SW480 (cell line): ENCODE measurements around the gene ATP5F1D.

Source experiments
- DNase-seq: peaks from one replicate; pipeline ENCODE4 v3.0.0-alpha.2; 2016; ENCODE audit warnings: low spot score

The ATP5F1D gene

GRCh38 chr19:1248139-1248785, 6.7 kb downstream of the ATP5F1D start, which contains the start of gene MIDN:
MIDN (plus strand) TSS chr19:1248583; CDS start chr19:1250297, 1,714 bp downstream.
- peak; percentile 69 for DNase-seq

DNA sequence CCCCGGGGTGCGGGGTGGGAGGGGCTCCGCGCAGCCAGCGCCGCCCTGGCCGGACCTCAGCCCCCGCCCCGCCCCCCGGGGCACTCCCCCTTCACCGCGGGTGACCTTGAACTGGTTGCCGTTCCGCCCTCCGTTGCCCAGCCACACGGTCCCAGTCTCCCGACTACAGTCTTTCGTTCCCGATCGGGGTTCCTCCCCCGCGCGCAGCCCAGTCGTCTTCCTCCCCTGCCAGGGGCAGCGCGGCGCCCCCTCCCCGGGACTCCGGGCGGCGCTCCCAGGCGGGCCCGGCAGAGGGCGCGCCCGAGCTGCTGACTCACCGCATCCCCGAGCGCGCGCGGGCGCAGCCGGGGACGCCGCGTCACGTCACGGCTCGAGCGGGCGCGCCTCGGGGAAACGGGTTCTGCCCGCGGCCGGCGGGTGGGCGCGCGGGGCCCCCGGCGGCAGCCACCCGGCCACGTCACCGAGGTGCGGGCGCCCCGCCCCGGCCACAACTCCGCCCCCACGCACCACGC, 7.3 kb downstream of the ATP5F1D start:
- DNase-seq, result no peak

GRCh38 chr19:1249298-1249989, 7.9 kb downstream of the ATP5F1D start:
- peak; percentile 83 for DNase-seq

DNA sequence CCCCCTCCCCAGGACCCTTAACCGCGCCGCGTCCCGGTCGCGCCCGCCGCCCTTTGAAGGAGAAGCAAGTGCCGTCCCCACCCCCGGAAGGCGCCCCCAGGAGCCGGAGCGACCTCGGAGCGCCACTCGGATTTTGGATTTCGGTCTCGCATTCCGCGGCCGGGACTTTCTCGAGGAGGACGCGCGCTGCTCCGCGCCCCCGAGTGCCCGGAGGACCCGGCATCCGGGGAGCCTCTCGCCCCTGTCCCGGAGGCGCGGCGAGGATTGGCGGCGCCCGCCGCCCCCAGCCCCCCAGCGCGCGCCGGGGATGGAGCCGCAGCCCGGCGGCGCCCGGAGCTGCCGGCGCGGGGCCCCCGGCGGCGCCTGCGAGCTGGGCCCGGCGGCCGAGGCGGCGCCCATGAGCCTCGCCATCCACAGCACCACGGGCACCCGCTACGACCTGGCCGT, 8.5 kb downstream of the ATP5F1D start:
- no peak for DNase-seq

- DNase-seq, result no peak
Observed at GRCh38 chr19:1250437-1251260, 9.1 kb downstream of the ATP5F1D start.

DNA sequence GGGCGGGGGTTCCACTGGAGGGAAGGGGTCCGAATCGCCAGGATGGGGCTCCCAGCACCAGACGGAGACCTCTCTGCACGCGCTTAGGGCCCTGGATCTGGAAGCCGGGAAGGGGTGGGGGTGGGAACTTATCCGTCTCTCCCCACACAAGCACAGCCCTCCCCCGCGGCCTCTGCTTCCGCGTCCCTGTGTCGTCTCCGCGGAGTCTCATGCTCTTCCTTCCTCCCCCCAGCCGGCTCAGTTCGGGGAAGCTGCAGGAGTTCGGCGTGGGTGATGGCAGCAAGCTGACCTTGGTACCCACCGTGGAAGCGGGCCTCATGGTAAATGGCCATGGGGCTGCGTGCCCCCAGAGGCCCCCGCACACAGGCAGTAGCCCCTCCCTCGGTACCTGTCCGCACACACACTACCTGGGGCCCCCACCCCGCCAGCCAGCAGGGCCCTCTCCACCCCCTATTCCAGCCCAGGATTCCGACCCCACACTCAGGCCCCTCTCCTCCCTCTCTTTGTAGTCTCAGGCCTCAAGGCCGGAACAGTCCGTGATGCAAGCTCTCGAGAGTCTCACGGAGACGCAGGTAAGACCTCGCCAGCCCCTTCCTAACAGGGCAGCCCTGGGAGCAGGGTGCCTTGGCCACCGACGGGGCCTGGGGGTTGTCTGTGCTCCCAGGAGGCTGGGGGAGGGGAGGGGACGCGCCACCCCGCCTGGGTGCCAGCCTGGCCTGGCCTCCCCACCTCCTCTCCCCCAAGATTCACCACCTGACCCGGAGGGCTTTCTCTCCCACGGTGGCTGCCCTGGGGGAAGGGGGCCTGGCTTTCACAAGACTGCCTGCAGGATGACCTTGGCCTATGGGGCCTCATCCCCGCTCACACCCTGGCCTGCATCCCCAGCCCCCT, 10.0 kb downstream of the ATP5F1D start:
- no peak for DNase-seq

GRCh38 chr19:1252221-1252820, 10.8 kb downstream of the ATP5F1D start:
- peak; percentile 53 for DNase-seq

DNA sequence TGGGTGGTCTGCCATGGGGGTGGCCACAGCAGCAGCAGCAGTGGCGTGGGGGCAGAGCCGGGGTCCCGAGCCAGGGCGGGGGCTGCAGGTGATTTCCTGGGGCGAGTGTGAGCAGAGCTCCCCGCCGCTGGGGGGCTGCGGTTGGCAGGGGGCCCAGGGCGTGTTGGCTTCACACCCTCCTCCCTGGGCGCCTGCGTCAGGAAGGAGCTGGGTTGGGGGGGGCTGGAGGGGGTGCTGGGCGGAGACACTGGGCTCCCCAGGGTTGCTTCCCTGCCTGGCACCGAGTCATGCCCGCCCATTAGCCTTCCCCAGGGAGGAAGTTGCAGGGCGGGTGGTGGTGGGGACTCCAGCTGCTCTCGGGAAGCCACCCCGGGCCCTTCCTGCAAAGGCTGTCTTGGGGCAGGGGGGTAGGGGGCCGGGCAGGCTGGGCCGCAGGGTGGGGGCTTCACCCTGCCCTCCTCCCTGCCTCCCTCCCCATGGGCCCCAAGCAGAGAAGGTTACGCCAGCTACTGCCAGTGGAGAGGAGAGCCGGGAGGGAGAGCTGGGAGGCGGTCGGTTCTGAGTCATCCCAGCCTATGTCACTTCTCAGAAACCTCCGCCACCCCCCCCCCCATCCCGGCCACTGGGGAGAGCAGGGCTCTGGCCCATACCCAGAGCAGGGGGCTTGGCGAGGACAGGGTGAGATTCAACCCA, 11.4 kb downstream of the ATP5F1D start:
- DNase-seq, result peak; percentile 71

GRCh38 chr19:1253514-1254080, 12.0 kb downstream of the ATP5F1D start:
- no peak for DNase-seq

DNA sequence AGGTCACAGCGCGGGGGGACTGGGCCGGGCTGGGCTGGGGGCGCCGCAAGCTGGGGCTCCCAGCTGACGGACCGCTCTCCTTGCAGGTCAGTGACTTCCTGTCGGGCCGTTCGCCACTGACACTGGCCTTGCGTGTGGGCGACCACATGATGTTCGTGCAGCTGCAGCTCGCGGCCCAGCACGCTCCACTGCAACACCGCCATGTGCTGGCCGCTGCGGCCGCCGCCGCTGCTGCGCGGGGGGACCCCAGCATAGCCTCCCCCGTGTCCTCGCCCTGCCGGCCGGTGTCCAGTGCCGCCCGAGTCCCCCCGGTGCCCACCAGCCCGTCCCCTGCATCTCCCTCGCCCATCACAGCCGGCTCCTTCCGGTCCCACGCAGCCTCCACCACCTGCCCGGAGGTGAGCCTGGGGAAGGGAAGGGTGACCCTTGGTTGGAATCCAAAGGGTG, 12.6 kb downstream of the ATP5F1D start:
- no peak for DNase-seq

- DNase-seq, result no peak
Observed at GRCh38 chr19:1254530-1255185, 13.1 kb downstream of the ATP5F1D start.

DNA sequence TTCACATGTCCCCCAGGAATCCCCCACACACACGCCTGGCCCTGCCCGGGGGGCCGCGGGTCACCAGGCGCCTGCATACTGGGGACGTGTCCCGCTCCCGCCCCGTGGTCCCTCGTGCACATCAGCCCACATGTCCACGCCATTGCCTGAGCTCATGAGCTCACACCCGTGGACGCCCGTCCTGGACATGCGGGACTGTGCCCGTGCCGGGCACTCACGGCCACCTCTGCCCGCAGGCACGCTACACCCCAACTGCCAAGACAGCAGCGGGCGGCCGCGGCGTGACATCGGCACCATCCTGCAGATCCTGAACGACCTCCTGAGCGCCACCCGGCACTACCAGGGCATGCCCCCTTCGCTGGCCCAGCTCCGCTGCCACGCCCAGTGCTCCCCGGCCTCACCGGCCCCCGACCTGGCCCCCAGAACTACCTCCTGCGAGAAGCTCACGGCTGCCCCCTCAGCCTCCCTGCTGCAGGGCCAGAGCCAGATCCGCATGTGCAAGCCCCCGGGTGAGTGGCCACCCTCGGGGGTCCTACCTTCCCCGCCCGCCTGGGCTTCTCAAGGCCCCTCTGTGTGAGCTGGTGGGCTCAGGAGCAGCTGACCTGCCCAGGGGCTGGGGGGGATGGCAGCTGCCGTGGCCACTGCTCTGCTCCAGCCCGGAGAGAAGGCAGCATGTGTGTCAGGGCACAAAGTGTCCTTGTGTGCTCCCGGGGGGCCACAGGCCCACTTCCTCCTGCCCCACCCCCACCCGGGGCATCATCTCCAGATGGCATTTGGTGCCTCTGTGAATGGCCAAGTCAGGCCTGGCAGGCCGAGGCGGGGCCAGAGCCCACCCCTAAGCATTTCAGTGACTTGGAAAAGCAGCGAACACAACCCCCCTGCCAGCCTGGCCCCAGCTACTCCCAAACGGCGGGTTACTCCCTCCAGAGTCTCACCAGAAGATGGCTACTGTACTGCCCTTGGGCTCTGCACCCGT, 13.9 kb downstream of the ATP5F1D start:
- DNase-seq, result no peak

DNA sequence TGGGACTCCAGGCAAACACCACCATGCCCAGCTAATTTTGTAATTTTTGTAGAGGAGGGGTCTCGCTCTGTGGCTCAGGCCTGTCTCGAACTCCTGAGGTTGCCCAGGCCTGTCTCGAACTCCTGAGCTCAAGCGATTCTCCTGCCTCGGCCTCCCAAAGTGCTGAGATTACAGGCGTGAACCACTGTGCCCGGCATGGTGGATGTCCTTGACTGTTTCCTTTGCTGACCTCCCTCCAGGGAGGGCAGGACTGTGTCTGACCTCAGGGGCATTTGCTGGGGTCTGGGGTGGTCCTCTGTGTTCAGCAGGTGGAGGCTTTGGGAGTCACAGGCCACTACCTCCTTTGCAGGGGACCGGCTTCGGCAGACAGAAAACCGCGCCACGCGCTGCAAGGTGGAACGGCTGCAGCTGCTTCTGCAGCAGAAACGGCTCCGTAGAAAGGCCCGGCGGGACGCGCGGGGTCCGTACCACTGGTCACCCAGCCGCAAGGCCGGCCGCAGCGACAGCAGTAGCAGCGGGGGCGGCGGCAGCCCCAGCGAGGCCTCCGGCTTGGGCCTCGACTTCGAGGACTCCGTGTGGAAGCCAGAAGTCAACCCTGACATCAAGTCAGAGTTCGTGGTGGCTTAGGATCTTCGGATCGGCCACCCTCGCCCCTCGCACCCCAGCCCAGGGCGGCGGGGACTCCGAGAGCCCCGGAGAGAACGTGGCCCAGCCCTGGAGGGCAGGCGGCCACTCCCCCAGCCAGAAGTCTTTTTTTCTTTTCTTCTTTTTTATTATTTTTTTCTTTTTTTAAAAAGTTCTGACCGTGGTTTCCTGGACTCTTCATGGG, 15.3 kb downstream of the ATP5F1D start:
- no peak for DNase-seq

DNA sequence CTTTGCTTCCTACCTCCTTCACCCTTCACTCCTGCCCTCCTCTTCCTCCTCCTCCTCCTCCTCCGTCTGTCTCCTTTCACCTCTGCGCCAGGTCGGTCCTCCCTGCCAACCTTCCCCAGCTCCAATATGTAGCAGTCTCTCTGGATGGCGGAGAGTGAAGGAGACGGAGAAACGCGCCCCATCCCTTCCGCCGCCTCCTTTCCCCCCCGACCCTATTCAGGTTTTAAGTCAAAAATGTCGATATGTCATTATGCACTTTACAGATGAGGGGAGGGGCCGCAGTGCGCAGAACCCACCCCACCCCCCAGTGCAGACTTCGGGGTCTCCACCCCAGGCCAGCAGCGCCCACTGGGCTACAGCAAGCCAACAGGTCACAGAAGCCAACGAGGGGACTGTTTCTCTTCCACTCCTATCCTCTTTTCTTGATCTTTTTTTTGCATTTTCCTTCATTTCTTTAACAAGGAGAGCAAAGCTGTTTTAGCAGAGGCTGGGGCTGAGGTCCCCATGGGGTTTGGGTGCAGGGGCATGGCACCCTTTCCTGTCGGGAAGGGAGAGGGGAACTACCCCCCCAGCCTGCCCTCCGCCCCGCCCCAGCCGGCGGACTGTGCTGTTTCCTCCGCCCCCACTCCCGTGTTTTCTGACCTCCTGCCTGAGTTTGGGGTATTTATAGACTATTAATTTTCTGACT, 16.1 kb downstream of the ATP5F1D start:
- no peak for DNase-seq

DNA sequence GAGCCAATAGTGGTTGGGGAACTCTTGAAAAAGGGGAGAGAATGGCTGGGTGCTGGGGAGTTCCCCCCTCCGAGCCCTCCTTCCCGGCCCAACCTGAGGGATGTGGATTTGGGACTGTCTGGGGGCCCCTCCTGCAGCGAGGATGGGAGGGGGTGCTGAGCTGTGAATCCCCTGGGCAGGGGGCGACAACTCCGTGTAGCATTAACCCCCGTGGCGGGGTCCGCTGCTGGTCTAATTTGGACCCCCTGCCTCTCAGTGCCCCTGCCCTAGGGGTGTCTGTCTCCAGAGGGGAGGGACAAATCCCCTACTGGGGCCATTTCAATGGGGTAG, 16.6 kb downstream of the ATP5F1D start:
- DNase-seq, result no peak

- DNase-seq, result no peak
Observed at GRCh38 chr19:1258707-1259205, 17.2 kb downstream of the ATP5F1D start.
